MM.1S (cell line): ENCODE measurements around the gene SNX33.

Experiments
- CTCF ChIP-seq: fragments of 300-600 bp; sonication (generic); IDR thresholded peaks from 2 replicates; pipeline ENCODE4 v1.5.1; 2016; ENCODE audit warnings: antibody characterized with exemption, low read length, mixed read lengths
- EZH2 ChIP-seq: fragments of 300-600 bp; sonication (generic); optimal IDR thresholded peaks from 2 replicates; pipeline ENCODE3; 2017; ENCODE audit warnings: low read depth, mild to moderate bottlenecking, antibody characterized with exemption, low read length, mixed read lengths
- EZH2phosphoT487 ChIP-seq: fragments of 300-600 bp; sonication (generic); IDR thresholded peaks from 2 replicates; pipeline ENCODE4 v1.6.1; 2018; ENCODE audit warnings: antibody characterized with exemption, low read length

- TF ChIP-seq CTCF (no peak), EZH2phosphoT487 (no peak), EZH2 (no peak)
Observed at GRCh38 chr15:75620058-75620820, 27.5 kb upstream of the SNX33 start.
